NCI-H187 treated with DMSO at 0.1 percent for 48 hours (cell line): Measurements from ENCODE around the gene TEX22.

Experiments used
- DNase-seq: peaks from one replicate; lab custom pipeline; 2025; lab: John Stamatoyannopoulos, UW

TEX22 gene

DNA sequence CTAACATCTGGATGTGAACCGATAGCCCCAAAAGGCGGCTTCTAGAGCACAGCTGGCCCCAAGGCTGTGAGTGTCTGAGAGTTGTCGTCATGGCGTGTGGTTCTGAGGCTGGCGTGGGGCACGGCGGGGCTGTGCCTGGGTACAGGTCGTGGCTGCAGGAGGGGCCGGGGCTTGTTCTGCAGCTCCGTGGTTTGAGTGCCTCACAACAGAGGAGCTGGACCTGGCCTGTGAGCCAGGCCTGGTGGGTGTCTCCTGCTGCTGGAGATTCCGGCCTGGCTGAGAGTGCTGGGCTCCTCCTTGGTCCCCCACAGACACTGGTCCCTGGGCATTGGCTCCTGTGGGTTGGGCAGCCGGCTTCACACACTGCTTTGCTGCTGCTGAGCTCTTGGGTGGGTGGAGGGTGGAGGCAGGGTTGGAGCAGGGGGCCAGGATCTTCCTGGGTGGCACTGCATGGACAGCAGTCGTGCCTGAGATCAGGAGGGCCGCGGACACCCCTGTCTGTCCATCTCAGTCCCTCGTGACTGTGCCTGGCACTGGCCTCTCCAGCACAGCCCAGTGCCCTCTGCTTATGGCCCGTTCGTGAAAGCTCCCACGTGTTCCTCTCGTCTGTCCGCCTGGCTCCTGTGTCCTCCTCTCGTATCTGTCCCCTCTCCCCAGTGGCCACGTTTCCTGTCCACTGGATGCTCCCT lies 31.8 kb upstream of the TEX22 start:
- no peak for DNase-seq

DNA sequence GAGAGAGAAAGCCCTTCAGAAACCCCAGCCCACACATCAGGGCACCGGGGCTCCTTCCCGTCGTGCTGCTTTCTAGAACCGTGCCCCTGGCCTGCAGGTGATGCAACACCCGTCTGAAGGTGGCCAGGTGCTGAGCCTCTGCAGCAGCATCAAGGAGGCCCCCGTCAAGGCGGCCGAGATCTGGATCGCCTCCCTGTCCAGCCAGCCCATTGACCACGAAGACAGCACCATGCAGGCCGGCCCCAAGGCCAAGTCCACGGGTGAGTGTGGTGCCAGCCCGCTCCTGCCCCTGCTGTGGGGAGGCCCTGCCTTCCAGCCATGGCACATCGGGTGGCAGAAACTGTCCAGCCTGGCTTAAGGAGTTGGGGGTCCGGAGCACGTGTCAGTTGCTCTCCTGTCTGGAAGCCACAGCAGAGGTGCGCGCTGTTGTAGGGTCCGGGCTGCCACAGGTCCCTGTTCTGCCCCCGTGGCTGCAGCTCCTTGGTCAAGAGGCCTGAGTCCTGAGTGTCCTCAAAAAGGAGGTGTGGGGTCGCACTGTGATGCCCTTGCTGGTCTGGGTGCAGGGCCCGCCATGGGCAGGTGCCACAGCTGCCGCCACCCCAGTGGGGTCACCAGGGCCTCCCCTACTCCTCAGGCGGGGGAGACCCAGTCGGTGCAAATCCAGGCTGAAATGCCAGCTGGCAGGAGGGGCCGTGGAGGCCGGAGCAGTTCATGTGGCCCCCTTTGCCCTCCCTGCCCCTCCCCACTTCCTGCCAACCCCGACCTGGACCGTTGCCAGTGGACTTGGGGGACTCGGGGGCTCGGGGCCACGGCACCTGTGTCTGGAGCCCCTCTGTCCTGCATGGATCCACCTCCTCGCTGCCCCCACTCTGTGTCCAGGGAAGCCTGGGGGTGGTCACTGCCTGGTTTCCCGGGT lies 31.0 kb upstream of the TEX22 start:
- DNase-seq, result no peak

DNA sequence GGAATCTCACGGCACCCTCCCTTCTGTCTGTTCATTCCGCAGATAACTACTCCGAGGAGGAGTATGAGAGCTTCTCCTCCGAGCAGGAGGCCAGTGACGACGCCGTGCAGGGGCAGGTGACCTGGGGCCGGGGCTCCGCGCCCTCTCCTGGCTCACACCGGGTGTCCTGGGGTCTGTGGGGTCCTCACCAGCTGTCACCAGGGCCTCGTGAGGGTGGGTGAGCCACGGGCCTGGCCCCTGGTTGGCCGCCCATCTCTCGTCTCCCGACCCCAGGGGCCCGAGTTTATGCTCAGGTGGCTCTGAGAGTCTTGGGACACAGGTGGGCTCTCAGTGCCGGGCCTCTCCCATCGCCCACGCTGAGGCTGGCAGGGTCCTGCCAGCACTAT lies 30.3 kb upstream of the TEX22 start:
- no peak for DNase-seq

DNA sequence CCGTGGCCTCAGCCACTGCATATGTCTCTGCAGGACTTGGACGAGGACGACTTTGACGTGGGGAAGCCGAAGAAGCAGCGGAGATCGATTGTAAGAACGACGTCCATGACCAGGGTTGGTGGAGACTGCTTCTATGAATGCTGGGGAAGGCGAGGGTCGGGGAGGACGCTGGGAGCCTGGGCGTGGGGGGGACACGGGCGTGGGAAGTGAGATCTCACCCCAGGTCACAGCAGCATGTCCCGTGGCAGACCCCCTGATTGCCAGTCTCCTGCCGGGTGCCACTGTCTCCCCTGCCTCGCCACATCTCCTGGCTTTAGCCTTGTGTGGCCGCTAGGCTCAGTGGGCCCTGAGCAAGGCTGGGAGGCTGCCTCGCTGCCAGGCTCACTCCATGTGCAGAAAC lies 29.9 kb upstream of the TEX22 start:
- no peak for DNase-seq

DNA sequence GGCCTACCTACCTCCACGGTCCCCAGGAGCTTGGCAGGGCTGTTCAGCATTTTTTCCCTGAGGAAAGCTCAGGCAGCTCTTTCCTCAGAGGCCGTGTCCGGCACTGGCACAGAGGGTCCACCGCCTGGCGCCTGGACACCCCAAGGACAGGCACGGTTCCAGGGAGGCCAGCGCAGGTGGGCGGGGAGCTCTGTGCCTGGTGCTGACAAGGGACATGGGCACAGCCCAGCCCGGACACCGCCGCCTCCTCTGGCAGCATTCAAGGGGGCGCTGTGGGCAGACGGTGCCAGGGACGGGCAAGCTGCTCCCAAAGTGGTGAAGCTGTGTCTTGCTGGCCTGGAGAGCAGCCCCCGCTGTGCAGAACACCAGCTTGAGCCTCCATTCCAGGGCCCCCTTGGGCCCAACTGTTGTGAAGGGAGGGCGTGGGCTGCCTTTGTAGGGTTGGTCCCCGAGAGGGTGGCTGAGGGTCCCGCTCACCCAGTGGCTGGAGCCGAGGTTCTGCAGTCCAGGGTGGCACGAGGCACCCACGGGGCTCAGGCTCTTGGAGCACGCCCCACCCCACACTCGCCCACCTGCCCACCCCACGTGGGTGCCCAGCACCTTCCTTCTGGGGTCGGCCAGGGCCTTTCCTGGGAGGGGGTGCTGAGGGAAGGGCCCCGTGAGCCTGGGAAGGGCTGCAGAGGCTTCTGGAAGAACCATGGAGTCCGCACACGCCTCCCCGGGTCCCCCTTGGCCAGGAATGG lies 29.3 kb upstream of the TEX22 start:
- DNase-seq, result no peak

GRCh38 chr14:105369653-105370040 lies 28.7 kb upstream of the TEX22 start:
- DNase-seq, result no peak

GRCh38 chr14:105374389-105374788 lies 23.9 kb upstream of the TEX22 start:
- DNase-seq, result no peak

DNA sequence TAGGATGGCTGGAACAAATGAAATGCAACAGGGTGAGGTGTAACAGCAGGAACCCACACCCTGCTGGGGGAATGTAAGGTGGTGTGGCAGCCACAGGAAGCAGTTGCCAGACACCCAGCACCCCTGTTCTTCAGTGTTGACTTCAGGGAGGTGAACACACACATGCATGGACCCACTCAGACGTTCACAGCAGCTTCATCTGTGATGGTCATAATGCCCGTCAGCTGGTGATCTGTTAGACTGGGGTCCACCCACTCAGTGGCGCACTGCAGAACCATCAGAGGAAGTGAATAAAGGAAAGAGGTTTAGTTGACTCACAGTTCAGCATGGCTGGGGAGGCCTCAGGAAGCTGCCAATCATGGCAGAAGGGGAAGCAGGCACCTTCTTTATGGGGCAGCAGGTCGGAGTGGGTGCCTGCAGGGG lies 22.7 kb upstream of the TEX22 start:
- DNase-seq, result no peak

GRCh38 chr14:105376521-105377440 lies 21.6 kb upstream of the TEX22 start:
- DNase-seq, result no peak

DNA sequence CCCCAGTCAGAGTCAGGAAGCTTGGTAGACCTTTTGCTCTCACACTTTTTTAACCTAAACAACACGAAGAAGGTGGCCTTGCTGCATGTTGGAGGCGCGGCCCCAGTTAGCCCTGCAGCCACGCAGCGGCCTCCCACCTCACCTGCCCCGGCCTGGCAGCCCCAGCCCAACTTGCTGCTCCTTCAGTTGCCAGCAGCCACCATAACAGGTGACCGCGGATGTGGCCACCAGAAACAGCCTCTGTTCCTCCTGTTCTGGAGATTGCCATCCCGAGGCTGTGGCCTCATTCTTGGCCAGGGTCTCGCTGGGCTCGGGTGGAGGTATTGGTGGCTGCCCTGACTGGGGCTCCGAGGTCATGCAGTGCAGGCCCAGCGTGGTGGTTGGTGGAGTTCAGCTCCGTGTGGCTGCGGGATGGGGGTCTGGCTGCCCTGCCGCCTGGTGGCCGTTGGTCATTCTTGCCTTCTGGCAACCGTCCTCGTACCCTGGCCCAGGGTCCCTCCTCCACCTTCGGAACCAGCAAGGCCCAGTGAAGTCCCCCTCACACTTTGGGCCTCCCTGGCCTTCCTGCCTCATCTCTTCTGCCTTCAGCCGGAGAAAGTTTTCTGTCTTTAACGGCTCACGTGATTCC lies 20.7 kb upstream of the TEX22 start:
- no peak for DNase-seq

DNA sequence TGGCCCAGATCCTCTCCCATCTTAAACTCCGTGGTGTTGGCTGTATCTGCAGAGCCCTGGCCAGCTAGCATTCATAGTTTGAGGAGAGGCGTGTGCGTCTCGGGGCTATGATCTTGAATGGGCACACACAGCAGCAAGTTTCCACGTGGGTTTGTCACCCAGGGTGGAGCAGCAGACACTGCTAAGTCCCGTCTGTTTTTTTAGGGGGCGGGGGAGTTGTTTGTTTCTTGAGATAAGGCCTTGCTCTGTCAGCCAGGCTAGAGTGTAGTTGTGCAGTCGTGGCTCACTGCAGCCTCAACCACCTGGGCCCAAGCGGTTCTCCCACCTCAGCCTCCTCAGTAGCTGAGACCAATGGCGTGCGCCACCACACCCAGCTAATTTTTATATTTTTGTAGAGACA lies 20.1 kb upstream of the TEX22 start:
- DNase-seq, result no peak

GRCh38 chr14:105378873-105379685 lies 19.3 kb upstream of the TEX22 start:
- DNase-seq, result no peak

- no peak for DNase-seq
These were observed 18.4 kb upstream of the TEX22 start for GRCh38 chr14:105379946-105380345.

GRCh38 chr14:105380756-105381155 lies 17.6 kb upstream of the TEX22 start:
- DNase-seq, result no peak

GRCh38 chr14:105381446-105382342 lies 16.6 kb upstream of the TEX22 start:
- no peak for DNase-seq

DNA sequence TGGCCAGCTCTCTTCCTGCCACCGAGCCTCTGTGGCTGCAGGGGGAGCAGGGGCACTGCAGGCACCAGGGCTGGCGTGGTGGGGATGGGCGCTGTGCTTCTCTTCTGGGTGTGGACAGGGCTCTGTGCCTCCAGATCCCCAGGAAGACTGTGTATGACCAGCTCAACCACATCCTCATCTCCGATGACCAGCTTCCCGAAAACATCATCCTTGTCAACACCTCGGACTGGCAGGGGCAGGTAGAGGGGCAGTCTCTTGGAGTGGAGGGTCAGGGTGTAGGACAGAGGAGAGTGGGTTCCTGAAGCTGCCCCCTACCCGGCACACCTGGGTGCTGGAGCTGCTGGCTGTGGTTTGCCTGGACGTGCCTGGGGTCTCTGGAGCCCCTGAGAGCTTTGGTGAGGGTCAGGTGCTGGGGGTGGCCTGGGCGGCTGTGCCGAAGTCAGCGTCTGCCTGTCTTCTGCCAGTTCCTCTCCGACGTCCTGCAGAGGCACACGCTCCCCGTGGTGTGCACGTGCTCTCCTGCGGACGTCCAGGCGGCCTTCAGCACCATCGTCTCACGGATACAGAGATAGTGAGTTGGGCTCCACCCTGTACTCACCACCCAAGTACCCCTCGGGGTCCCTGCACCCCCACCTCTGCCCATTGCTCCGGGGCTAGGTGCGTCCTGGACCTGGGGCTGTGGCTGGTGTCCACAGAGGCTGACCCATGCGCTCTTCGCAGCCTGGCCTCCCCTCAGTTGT lies 15.8 kb upstream of the TEX22 start:
- no peak for DNase-seq

- DNase-seq, result no peak
These were observed 15.1 kb upstream of the TEX22 start for GRCh38 chr14:105383083-105383730.

DNA sequence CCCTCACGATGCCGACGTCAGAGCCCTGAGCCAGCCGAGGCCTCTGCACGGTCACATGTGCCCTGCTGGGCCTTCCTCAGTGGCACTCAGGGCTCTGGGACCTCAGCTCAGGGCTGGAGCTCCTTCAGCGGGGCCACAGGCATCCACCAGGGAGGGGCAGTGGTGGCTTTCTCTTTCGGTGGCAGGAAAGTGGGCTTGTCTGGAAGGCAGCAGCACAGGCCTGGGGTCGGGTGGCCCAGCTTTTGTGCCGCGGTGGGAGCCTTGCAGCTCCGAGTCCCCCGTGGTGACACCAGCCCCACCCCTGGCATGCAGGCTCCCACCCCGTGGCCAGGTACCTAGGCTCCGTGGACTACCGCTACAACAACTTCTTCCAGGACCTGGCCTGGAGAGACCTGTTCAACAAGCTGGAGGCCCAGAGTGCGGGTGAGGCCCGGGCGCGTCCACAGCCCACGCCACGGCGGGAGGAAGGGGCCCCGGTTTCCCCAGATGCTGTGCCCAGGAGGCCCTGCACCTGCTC lies 14.2 kb upstream of the TEX22 start:
- no peak for DNase-seq
